H9 (cell line): ENCODE results near the gene RBFOX1. TPM values are rescaled to one million over a fixed set of nuclear protein-coding genes. Genes with fewer than 3 reads are reported as not detected.

Source experiments
- DNase-seq: peaks from one replicate; pipeline ENCODE4 v3.0.0-alpha.2; 2017
- H2AFZ ChIP-seq: one replicate; pipeline ENCODE4 v1.6.1; 2013; ENCODE audit warnings: mild to moderate bottlenecking, low read length, control low read depth, moderate library complexity
- H2AK5ac ChIP-seq: 2 replicates; pipeline ENCODE4 v1.6.1; 2013; ENCODE audit warnings: low read length, control low read depth, mixed read lengths; ENCODE audit not compliant: insufficient read length
- H2BK120ac ChIP-seq: one replicate; pipeline ENCODE4 v1.6.1; 2013; ENCODE audit warnings: low read depth, mild to moderate bottlenecking, low read length, control low read depth, inconsistent platforms; ENCODE audit not compliant: poor library complexity, severe bottlenecking
- H2BK12ac ChIP-seq: 2 replicates; pipeline ENCODE4 v1.6.1; 2013; ENCODE audit warnings: low read length, control low read depth, mixed read lengths, low read depth; ENCODE audit not compliant: insufficient read length
- H2BK15ac ChIP-seq: 2 replicates; pipeline ENCODE4 v1.6.1; 2013; ENCODE audit warnings: low read depth, low read length, control low read depth
- H2BK20ac ChIP-seq: one replicate; pipeline ENCODE4 v1.6.1; 2013; ENCODE audit warnings: low read depth, mild to moderate bottlenecking, low read length, control low read depth, inconsistent platforms; ENCODE audit not compliant: poor library complexity, severe bottlenecking
- H2BK5ac ChIP-seq: 2 replicates; pipeline ENCODE4 v1.6.1; 2013; ENCODE audit warnings: low read length, control low read depth, mixed read lengths; ENCODE audit not compliant: insufficient read length
- H3K14ac ChIP-seq: 2 replicates; pipeline ENCODE4 v1.6.1; 2013; ENCODE audit warnings: low read length, control low read depth; ENCODE audit not compliant: insufficient read depth
- H3K18ac ChIP-seq: 2 replicates; pipeline ENCODE4 v1.6.1; 2013; ENCODE audit warnings: low read depth, mild to moderate bottlenecking, mixed read lengths, low read length, control low read depth; ENCODE audit not compliant: insufficient read length
- H3K23ac ChIP-seq: 2 replicates; pipeline ENCODE4 v1.6.1; 2013; ENCODE audit warnings: low read length, control low read depth, mixed read lengths, low read depth; ENCODE audit not compliant: insufficient read length
- H3K23me2 ChIP-seq: 2 replicates; pipeline ENCODE4 v1.6.1; 2013; ENCODE audit warnings: low read depth, mild to moderate bottlenecking, mixed read lengths, low read length, control low read depth; ENCODE audit not compliant: insufficient read length, poor library complexity, severe bottlenecking
- H3K27ac ChIP-seq: 2 replicates; pipeline ENCODE4 v1.5.1; 2013; ENCODE audit warnings: low read length, control low read depth, mixed read lengths, low read depth; ENCODE audit not compliant: insufficient read length
- H3K27me3 ChIP-seq: 2 replicates; pipeline ENCODE4 v1.6.1; 2013; ENCODE audit warnings: low read length, control low read depth, inconsistent platforms; ENCODE audit not compliant: insufficient read depth
- H3K4ac ChIP-seq: 2 replicates; pipeline ENCODE4 v1.6.1; 2013; ENCODE audit warnings: low read depth, mild to moderate bottlenecking, control low read depth, inconsistent platforms, low read length, moderate library complexity
- H3K4me1 ChIP-seq: 2 replicates; pipeline ENCODE4 v1.6.1; 2013; ENCODE audit warnings: low read length, control low read depth, inconsistent platforms; ENCODE audit not compliant: insufficient read depth
- H3K4me2 ChIP-seq: 2 replicates; pipeline ENCODE4 v1.6.1; 2013; ENCODE audit warnings: low read length, control low read depth, mixed read lengths; ENCODE audit not compliant: insufficient read length, insufficient read depth
- H3K56ac ChIP-seq: 2 replicates; pipeline ENCODE4 v1.6.1; 2013; ENCODE audit warnings: low read depth, mild to moderate bottlenecking, mixed read lengths, low read length, control low read depth; ENCODE audit not compliant: insufficient read length
- H3K79me1 ChIP-seq: 2 replicates; pipeline ENCODE4 v1.6.1; 2013; ENCODE audit warnings: low read depth, mild to moderate bottlenecking, moderate library complexity, low read length, control low read depth, inconsistent platforms; ENCODE audit not compliant: insufficient read depth, poor library complexity, severe bottlenecking
- H3K79me2 ChIP-seq: 2 replicates; pipeline ENCODE4 v1.6.1; 2013; ENCODE audit warnings: low read length, control low read depth, inconsistent platforms; ENCODE audit not compliant: insufficient read depth
- H3K9ac ChIP-seq: 2 replicates; pipeline ENCODE4 v1.6.1; 2013; ENCODE audit warnings: low read length, control low read depth, mixed read lengths; ENCODE audit not compliant: insufficient read length; ENCODE audit errors: extremely low read depth
- H3K9me3 ChIP-seq: one replicate; pipeline ENCODE4 v1.6.1; 2013; ENCODE audit warnings: low read depth, low read length, inconsistent platforms; ENCODE audit not compliant: control insufficient read depth
- H3T11ph ChIP-seq: one replicate; pipeline ENCODE4 v1.6.1; 2013; ENCODE audit warnings: mild to moderate bottlenecking, low read length, control low read depth, inconsistent platforms
- H4K20me1 ChIP-seq: one replicate; pipeline ENCODE4 v1.6.1; 2013; ENCODE audit not compliant: control insufficient read depth, insufficient read length, insufficient read depth
- H4K5ac ChIP-seq: 2 replicates; pipeline ENCODE4 v1.6.1; 2013; ENCODE audit warnings: low read depth, mild to moderate bottlenecking, mixed read lengths, low read length, control low read depth; ENCODE audit not compliant: insufficient read length
- H4K8ac ChIP-seq: replicated peaks from 2 replicates; pipeline ENCODE4 v1.6.1; 2013; ENCODE audit warnings: low read length, control low read depth, mixed read lengths, low read depth; ENCODE audit not compliant: insufficient read length
- H4K91ac ChIP-seq: 2 replicates; pipeline ENCODE4 v1.6.1; 2013; ENCODE audit warnings: low read depth, mild to moderate bottlenecking, moderate library complexity, mixed read lengths, low read length, control low read depth; ENCODE audit not compliant: insufficient read length
- H3K27ac Mint-ChIP-seq, 3 experiments: 2 replicates in 2 of 3; 3 replicates in 1 of 3; pipeline ENCODE4 v1.8.0; 2020 to 2021; ENCODE audit warnings: mixed read lengths in 3 of 3, mild to moderate bottlenecking in 1 of 3, moderate library complexity in 1 of 3
- H3K27me3 Mint-ChIP-seq: 2 replicates; pipeline ENCODE4 v1.8.0; 2021; ENCODE audit warnings: low read depth, mild to moderate bottlenecking, moderate library complexity, mixed read lengths
- H3K36me3 Mint-ChIP-seq, 3 experiments: 2 replicates in 2 of 3; 3 replicates in 1 of 3; pipeline ENCODE4 v1.8.0; 2020 to 2021; ENCODE audit warnings: low read depth in 3 of 3, mixed read lengths in 3 of 3; ENCODE audit not compliant: insufficient read depth in 1 of 3
- H3K4me1 Mint-ChIP-seq, 2 experiments: 2 replicates each; pipeline ENCODE4 v1.8.0; 2020; ENCODE audit warnings: mixed read lengths in 2 of 2
- H3K4me3 Mint-ChIP-seq, 2 experiments: 2 replicates in 1 of 2; 3 replicates in 1 of 2; pipeline ENCODE4 v1.8.0; 2020 to 2021; ENCODE audit warnings: mild to moderate bottlenecking in 2 of 2, mixed read lengths in 2 of 2, moderate library complexity in 1 of 2
- H3K9me3 Mint-ChIP-seq, 2 experiments: 2 replicates in 1 of 2; 3 replicates in 1 of 2; pipeline ENCODE4 v1.8.0; 2020; ENCODE audit warnings: mild to moderate bottlenecking in 2 of 2, mixed read lengths in 2 of 2, moderate library complexity in 1 of 2
- WGBS: extraction: QIAGEN DNeasy Blood & Tissue Kit; methylation state at CpG from one replicate; pipeline ENCODE4 v1.1.7; 2013; ENCODE audit warnings: missing lambda C conversion rate, low lambda C conversion rate, mixed read lengths; ENCODE audit not compliant: insufficient read length; ENCODE audit errors: extremely low coverage; 5-methylcytosine and 5-hydroxymethylcytosine counted together
- long read RNA-seq: library from polyadenylated mRNA; unstranded; transcript quantifications from one replicate; pipeline ENCODE4 v2.0.0, GENCODE V29; 2020
- total RNA-seq: library from RNA; stranded (reverse); gene quantifications from 2 replicates; pipeline ENCODE4 v1.2.1, GENCODE V29; 2021
- TF ChIP-seq, protein P1 (sequence below): fragments of 200-600 bp; sonication (generic); conservative IDR thresholded peaks from 3 replicates; pipeline ENCODE4 v1.8.0; 2021; ENCODE audit warnings: antibody characterized with exemption, mild to moderate bottlenecking

Gene RBFOX1
- total RNA-seq = 2.0 and 2.1 TPM in 2 replicates
- long read RNA-seq, partial matches to known transcripts = 0 of 2 reads
- long read RNA-seq, other reads (novel, unspliced or antisense) = 2 of 2 reads

DNA sequence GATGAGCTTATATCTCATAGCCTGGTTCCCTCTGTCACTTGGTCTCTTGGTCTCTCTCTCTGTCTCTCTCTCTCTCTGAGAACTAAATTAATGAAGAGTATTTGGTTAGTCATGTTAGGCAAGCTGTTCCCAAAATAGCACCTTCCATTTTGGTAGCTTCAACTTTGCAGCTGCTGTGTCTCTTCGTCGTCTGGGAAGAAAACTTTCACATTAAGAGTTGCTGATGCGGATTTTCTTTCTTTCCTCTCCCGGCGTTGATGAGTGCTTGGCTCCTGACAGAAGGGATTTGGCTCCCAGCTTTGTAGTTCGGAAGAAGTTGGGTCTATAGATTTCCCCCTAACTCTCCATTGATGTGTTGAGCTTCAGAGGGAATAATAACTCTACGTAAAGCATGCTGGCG is at the start of gene RBFOX1:
TSS of gene RBFOX1 (plus strand) at position 235 of the 400 bp plus-strand sequence.
- H4K5ac ChIP-seq = no peak within 1 kb of the TSS
- no peaks in the 10 kb centered on the region for H3K27me3 ChIP-seq
- H3K56ac ChIP-seq = no peak within 1 kb of the TSS
- H2BK5ac ChIP-seq = no peak within 1 kb of the TSS
- Mint-ChIP-seq H3K27ac (peak within 1 kb of the TSS in 1 of 3 experiments; percentile 30; a peak in 1 of 7 replicates), H3K27me3 (no peaks in the 10 kb centered on the region), H3K36me3 (no peaks in the 10 kb centered on the region), H3K9me3 (no peaks in the 10 kb centered on the region), H3K4me1 (peaks cover 5% of the 10 kb centered on the region in 2 experiments; a peak in 3 of 4 replicates), H3K4me3 (no peak within 1 kb of the TSS)
- H3K4me1 ChIP-seq = no peaks in the 10 kb centered on the region
- no peak within 1 kb of the TSS for H2AK5ac ChIP-seq
- H3K27ac ChIP-seq = no peak within 1 kb of the TSS
- H3K23me2 ChIP-seq = no peaks in the 10 kb centered on the region
- H3K9ac ChIP-seq = no peak within 1 kb of the TSS
- H2BK120ac ChIP-seq = no peak within 1 kb of the TSS
- WGBS = no CpG with 5 or more reads among the region's 8 CpGs
- no peak within 1 kb of the TSS for H2BK20ac ChIP-seq
- no peak within 1 kb of the TSS for H2BK12ac ChIP-seq
- no peak within 1 kb of the TSS for H3K4ac ChIP-seq
- no peak within 1 kb of the TSS for H3K23ac ChIP-seq
- no peak within 1 kb of the TSS for H3K18ac ChIP-seq
- no peak within 1 kb of the TSS for H3T11ph ChIP-seq
- H3K79me1 ChIP-seq = no peaks in the 10 kb centered on the region
- no peak within 1 kb of the TSS for H3K14ac ChIP-seq
- H4K20me1 ChIP-seq = no peaks in the 10 kb centered on the region
- no peak within 1 kb of the TSS for H4K91ac ChIP-seq
- no peak within 1 kb of the TSS for H2AFZ ChIP-seq
- H2BK15ac ChIP-seq = no peak within 1 kb of the TSS
- no peak for DNase-seq
- TF ChIP-seq, protein P1, sequence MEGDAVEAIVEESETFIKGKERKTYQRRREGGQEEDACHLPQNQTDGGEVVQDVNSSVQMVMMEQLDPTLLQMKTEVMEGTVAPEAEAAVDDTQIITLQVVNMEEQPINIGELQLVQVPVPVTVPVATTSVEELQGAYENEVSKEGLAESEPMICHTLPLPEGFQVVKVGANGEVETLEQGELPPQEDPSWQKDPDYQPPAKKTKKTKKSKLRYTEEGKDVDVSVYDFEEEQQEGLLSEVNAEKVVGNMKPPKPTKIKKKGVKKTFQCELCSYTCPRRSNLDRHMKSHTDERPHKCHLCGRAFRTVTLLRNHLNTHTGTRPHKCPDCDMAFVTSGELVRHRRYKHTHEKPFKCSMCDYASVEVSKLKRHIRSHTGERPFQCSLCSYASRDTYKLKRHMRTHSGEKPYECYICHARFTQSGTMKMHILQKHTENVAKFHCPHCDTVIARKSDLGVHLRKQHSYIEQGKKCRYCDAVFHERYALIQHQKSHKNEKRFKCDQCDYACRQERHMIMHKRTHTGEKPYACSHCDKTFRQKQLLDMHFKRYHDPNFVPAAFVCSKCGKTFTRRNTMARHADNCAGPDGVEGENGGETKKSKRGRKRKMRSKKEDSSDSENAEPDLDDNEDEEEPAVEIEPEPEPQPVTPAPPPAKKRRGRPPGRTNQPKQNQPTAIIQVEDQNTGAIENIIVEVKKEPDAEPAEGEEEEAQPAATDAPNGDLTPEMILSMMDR = no peak
- H4K8ac ChIP-seq = no peak within 1 kb of the TSS
- no peaks in the 10 kb centered on the region for H3K79me2 ChIP-seq
- H3K9me3 ChIP-seq = no peaks in the 10 kb centered on the region
- H3K4me2 ChIP-seq = no peak within 1 kb of the TSS
